Thymus (tissue), 11 donors: ENCODE measurements around the gene LARGE1. TPM values are rescaled to one million over a fixed set of nuclear protein-coding genes. Genes with fewer than 3 reads are reported as not detected.

Source experiments
- DNase-seq, 9 donors: peaks; one replicate each; pipeline ENCODE4 v3.0.0-alpha.2; 2013; ENCODE audit warnings: low spot score in 9 of 9, low read depth in 6 of 9, missing footprints in 1 of 9
- H3K27ac ChIP-seq, 2 donors: one replicate each; pipeline ENCODE4 v1.5.1; 2013; ENCODE audit warnings: control low read depth in 1 of 2, low read depth in 1 of 2, low read length in 1 of 2, mild to moderate bottlenecking in 1 of 2, moderate library complexity in 1 of 2
- H3K27me3 ChIP-seq, 2 donors: one replicate each; pipeline ENCODE4 v1.5.1; 2013; ENCODE audit warnings: low read length in 1 of 2; ENCODE audit not compliant: control insufficient read depth in 2 of 2, insufficient read depth in 1 of 2
- H3K36me3 ChIP-seq, 2 donors: one replicate each; pipeline ENCODE4 v1.5.1; 2013; ENCODE audit warnings: low read length in 1 of 2, mild to moderate bottlenecking in 1 of 2, moderate library complexity in 1 of 2; ENCODE audit not compliant: control insufficient read depth in 2 of 2, insufficient read depth in 2 of 2
- H3K4me1 ChIP-seq, 2 donors: one replicate each; pipeline ENCODE4 v1.5.1; 2013; ENCODE audit warnings: low read length in 2 of 2; ENCODE audit not compliant: control insufficient read depth in 2 of 2, insufficient read depth in 2 of 2
- H3K4me3 ChIP-seq, 2 donors: one replicate each; pipeline ENCODE4 v1.5.1; 2013; ENCODE audit warnings: low read length in 2 of 2, control low read depth in 1 of 2, mild to moderate bottlenecking in 1 of 2
- H3K9me3 ChIP-seq, 2 donors: one replicate each; pipeline ENCODE4 v1.5.1; 2013; ENCODE audit warnings: low read length in 1 of 2, mild to moderate bottlenecking in 1 of 2; ENCODE audit not compliant: control insufficient read depth in 2 of 2, insufficient read depth in 1 of 2
- WGBS: extraction: QIAGEN DNeasy Blood & Tissue Kit; methylation state at CpG from one replicate; pipeline ENCODE4 v1.1.7; 2013; 5-methylcytosine and 5-hydroxymethylcytosine counted together
- polyA plus RNA-seq: library from polyadenylated mRNA; stranded (reverse); fragments of 200-250 nt; gene quantifications from one replicate; pipeline ENCODE4 v1.2.3, GENCODE V29; 2013
- total RNA-seq: library from RNA; stranded (reverse); fragments of 120-200 nt; gene quantifications from one replicate; pipeline ENCODE4 v1.2.4, GENCODE V29; 2013
- donor health status: healthy.

The LARGE1 gene
- total and polyA plus RNA-seq, 2 donors, result 1.8 to 3.1 TPM

DNA sequence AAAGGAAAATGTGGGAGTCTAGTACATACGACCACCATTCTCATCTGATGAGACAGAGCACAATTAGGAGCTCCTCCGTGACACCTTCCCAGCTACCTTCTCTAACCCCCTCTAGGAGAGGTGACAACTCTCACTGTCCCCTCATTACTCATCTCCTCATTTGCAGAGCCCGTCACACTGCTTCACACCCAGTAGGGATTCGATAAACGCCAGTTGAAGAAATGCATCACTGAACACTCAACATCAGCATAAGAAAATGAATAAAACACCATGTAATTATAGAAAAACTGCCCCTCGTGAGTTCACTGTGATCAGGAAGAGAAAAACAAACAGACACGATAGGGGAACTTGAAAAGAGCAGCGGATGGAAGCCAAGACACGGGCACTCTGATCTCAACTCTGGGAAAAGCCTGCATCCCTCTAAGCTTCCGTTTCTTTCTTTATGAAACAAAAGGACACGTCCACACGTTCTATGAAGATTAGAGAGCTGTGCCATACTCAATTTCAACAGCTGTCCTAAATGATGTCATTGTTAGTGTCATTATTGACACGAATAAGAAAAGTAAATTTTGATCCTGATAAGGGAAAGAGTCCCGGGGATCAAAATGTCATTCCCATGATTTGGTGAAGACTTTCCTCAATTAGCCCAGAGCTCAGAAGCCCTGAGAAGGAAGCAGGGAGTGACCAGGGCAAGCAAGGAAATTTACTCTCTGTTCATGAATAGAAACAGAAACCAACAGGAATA is 356.9 kb downstream of the LARGE1 start:
- H3K27me3 ChIP-seq, result no peaks in the 10 kb centered on the region
- peaks cover 0 to 3% of the 10 kb centered on the region in 2 donors for H3K4me1 ChIP-seq
- 83% methylated on average over 14 of the region's 14 CpGs for WGBS
- no peak for DNase-seq
- H3K36me3 ChIP-seq, result no peaks in the 10 kb centered on the region
- H3K27ac ChIP-seq, result peak overlapping the region in 1 of 2 donors; percentile 7
- no peak overlapping the region for H3K4me3 ChIP-seq
- no peaks in the 10 kb centered on the region for H3K9me3 ChIP-seq

DNA sequence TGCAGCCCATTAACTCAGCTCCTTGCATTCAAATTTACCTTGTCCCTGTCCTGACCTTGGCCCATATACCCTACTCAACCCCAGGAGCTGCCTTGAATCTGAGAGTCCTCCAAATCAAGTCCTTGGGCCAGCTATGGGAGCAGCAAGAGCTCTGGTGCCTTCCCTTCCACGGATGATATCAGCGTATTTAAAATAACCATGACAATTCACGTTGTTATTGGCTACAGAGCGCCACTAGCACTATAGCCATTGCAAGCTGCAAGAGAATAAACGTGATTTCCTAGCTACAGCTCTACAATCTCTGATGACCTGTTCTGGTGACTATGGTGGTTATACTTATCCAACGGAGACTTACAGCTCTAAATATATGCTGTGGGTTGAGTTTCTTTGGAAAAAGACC is 357.8 kb downstream of the LARGE1 start:
- H3K27me3 ChIP-seq, result no peaks in the 10 kb centered on the region
- no peaks in the 10 kb centered on the region for H3K36me3 ChIP-seq
- no peaks in the 10 kb centered on the region for H3K9me3 ChIP-seq
- H3K27ac ChIP-seq, result no peak overlapping the region
- no peak for DNase-seq
- no peak overlapping the region for H3K4me3 ChIP-seq
- H3K4me1 ChIP-seq, result no peaks in the 10 kb centered on the region
- 94% methylated on average over 6 of the region's 6 CpGs for WGBS

GRCh38 chr22:33561149-33561807 is 359.0 kb downstream of the LARGE1 start:
- Histone ChIP-seq H3K27ac (no peak overlapping the region), H3K4me3 (no peak overlapping the region), H3K9me3 (no peaks in the 10 kb centered on the region), H3K27me3 (no peaks in the 10 kb centered on the region), H3K4me1 (no peaks in the 10 kb centered on the region), H3K36me3 (no peaks in the 10 kb centered on the region)
- no peak for DNase-seq
- 94% methylated on average over 9 of the region's 9 CpGs for WGBS

DNA sequence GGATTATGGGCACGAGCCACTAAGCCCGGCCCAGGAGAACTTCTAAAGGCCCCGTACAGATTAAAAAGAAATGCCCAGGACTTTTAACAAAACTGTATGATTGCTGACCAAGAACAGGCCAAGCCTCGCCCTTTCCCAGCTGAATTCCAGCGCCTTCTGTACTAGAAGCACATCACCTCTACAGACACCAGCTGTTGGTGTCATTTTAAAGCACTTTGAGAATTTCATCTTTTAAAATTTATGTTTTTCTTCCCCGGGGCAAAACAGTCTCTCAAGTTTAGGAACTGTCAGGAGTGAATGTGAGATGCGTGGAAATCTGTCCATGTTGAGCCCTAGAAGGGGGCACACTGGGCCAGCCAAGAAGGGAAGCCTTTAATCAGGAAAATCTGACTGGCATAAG is 362.4 kb downstream of the LARGE1 start:
- DNase-seq, result no peak
- no peaks in the 10 kb centered on the region for H3K9me3 ChIP-seq
- no peaks in the 10 kb centered on the region for H3K36me3 ChIP-seq
- no peaks in the 10 kb centered on the region for H3K27me3 ChIP-seq
- H3K4me1 ChIP-seq, result no peaks in the 10 kb centered on the region
- H3K27ac ChIP-seq, result no peak overlapping the region
- H3K4me3 ChIP-seq, result no peak overlapping the region
- 94% methylated on average over 7 of the region's 7 CpGs for WGBS

DNA sequence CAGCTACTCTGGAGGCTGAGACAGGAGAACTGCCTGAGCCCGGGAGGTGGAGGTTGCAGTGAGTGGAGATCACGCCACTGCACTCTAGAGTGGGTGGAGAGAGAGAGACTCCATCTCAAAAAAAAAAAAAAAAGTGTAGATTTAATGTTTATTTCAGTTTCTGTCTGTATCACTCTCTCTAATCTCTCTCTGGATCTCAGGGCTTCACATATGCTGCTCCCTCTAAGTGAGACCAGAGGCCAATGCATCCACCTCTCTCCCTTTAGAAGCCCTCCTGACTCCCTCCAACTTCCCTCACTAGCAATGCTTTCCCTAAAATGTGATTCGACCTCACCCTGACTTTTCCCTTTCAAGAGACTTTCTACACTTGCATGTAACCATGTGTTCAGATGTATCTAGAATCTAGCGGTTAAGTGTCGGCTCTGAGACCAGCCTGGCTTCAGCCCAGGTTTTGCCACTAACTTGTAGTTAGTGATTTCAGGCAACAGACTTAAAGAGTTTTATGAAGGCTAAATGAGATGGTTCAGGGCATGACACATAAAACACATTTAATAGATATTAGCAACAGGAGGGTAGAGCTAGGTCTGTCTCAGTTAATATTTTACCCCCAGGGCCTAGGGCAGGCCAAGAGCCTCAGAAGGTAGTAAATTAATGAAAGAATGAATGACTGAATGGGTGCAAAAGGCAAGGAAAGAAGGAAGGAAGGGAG is 364.3 kb downstream of the LARGE1 start:
- WGBS, result 90% methylated on average over 5 of the region's 5 CpGs
- H3K9me3 ChIP-seq, result no peaks in the 10 kb centered on the region
- H3K4me3 ChIP-seq, result no peak overlapping the region
- no peaks in the 10 kb centered on the region for H3K4me1 ChIP-seq
- H3K27me3 ChIP-seq, result no peaks in the 10 kb centered on the region
- no peak overlapping the region for H3K27ac ChIP-seq
- no peaks in the 10 kb centered on the region for H3K36me3 ChIP-seq
- no peak for DNase-seq

DNA sequence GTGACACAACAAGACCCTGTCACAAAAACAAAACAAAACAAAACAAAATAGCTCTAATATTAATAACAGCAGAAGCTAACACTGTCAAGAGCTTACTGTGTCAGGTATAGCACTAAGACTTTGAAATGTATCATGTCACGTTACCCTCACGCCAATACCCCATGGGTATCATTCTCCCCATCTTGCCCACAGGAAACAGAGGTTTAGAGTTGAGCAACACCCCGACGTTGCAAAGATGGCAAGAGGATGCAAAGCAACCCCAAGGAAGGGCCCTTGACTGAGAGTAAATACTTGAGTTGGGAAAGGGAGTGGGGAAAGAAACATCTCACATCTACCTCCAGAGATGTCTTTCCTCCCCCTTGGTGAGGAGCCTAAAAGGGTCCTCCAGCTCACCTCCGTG is 366.8 kb downstream of the LARGE1 start:
- no peak overlapping the region for H3K27ac ChIP-seq
- H3K9me3 ChIP-seq, result no peaks in the 10 kb centered on the region
- no peak overlapping the region for H3K4me3 ChIP-seq
- WGBS, result 28% methylated on average over 5 of the region's 5 CpGs
- no peaks in the 10 kb centered on the region for H3K36me3 ChIP-seq
- DNase-seq, result no peak
- H3K27me3 ChIP-seq, result no peaks in the 10 kb centered on the region
- H3K4me1 ChIP-seq, result no peaks in the 10 kb centered on the region

DNA sequence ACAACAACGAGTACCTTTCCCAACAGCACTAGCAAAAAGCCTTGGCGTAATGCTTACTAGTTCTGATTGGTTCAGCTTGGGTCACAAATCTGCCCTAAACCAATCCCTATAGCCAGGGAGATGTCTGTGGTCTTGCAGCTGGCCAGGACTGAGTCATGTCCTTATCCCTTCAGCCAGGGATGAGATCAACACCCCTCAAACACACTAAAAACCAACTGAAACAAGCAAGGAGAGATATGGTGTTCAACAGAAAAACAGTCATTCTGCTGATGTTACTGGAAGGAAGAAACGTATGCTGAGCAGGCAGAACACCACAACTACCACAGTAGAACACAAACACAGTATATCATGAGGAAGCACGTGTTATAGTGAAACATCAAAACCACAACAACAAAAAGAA is 375.6 kb downstream of the LARGE1 start:
- Histone ChIP-seq H3K27ac (no peak overlapping the region), H3K9me3 (no peaks in the 10 kb centered on the region), H3K27me3 (no peaks in the 10 kb centered on the region), H3K4me3 (no peak overlapping the region), H3K4me1 (no peaks in the 10 kb centered on the region), H3K36me3 (no peaks in the 10 kb centered on the region)
- 52% methylated on average over 4 of the region's 4 CpGs for WGBS
- DNase-seq, result no peak

GRCh38 chr22:33542722-33543121 is 377.6 kb downstream of the LARGE1 start:
- H3K27ac ChIP-seq, result no peak overlapping the region
- H3K27me3 ChIP-seq, result no peaks in the 10 kb centered on the region
- 98% methylated on average over 4 of the region's 4 CpGs for WGBS
- no peak for DNase-seq
- no peaks in the 10 kb centered on the region for H3K4me1 ChIP-seq
- H3K36me3 ChIP-seq, result no peaks in the 10 kb centered on the region
- no peaks in the 10 kb centered on the region for H3K9me3 ChIP-seq
- no peak overlapping the region for H3K4me3 ChIP-seq

DNA sequence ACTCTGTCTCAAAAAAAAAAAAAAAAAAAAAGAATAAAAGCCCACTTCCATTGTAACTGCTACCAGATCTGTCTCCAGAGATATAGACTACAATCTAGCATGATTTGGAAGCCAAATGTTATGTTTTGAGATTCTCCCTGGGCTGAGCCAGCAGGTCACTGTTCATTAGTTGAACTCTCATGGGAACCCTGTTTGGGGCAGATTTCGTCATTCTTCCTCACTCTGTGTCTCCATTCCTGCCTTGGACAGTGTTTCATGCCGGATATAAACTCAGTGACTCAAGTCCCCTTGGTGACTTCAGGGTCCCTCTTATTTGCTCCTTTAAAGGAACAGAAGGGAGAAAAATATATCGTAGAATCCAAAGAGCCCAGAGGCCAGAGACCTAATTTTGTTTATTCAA is 378.1 kb downstream of the LARGE1 start:
- DNase-seq, result no peak

More for the DNA sequence above, 378.1 kb downstream of the LARGE1 start:
- Histone ChIP-seq H3K9me3 (no peaks in the 10 kb centered on the region), H3K4me1 (no peaks in the 10 kb centered on the region), H3K4me3 (no peak overlapping the region), H3K36me3 (no peaks in the 10 kb centered on the region), H3K27me3 (no peaks in the 10 kb centered on the region), H3K27ac (no peak overlapping the region)
- 93% methylated on average over 3 of the region's 3 CpGs for WGBS
